Esophagus muscularis mucosa (tissue), 4 donors: ENCODE measurements around the gene DCDC2C. TPM values are rescaled to one million over a fixed set of nuclear protein-coding genes. Genes with fewer than 3 reads are reported as not detected.

Experiments
- DNase-seq: peaks from one replicate; pipeline ENCODE4 v3.0.0-alpha.2; 2017; ENCODE audit errors: extremely low spot score
- H3K27ac ChIP-seq, 4 donors: fragments of 200-600 bp; sonication (generic); replicated peaks in 1 of 4; 1 replicate in 3 of 4; 2 replicates in 1 of 4; pipeline ENCODE4 v1.5.1; 2016 to 2019; ENCODE audit warnings: mild to moderate bottlenecking in 1 of 4
- H3K27me3 ChIP-seq, 4 donors: fragments of 200-600 bp; sonication (generic); one replicate each; pipeline versions ENCODE4 v1.5.1 to v1.6.0; 2016 to 2019
- H3K36me3 ChIP-seq, 4 donors: fragments of 200-600 bp; sonication (generic); one replicate each; pipeline ENCODE4 v1.5.1; 2016 to 2019
- H3K4me1 ChIP-seq, 4 donors: fragments of 200-600 bp; sonication (generic); one replicate each; pipeline ENCODE4 v1.5.1; 2016 to 2019
- H3K4me3 ChIP-seq, 4 donors: fragments of 200-600 bp; sonication (generic); 1 replicate in 2 of 4; 2 replicates in 2 of 4; pipeline ENCODE4 v1.5.1; 2016 to 2019; ENCODE audit warnings: mild to moderate bottlenecking in 4 of 4, moderate library complexity in 1 of 4
- H3K9me3 ChIP-seq, 4 donors: fragments of 200-600 bp; sonication (generic); 1 replicate in 3 of 4; 2 replicates in 1 of 4; pipeline ENCODE4 v1.5.1; 2016 to 2019
- CTCF ChIP-seq, 3 experiments: fragments of 200-600 bp in 2 of 3; fragments of 450-650 bp in 1 of 3; sonication (generic) in 2 of 3; IDR thresholded peaks; one replicate each; pipeline ENCODE4 v1.5.1; 2017 to 2019; ENCODE audit warnings: antibody characterized with exemption in 3 of 3, mild to moderate bottlenecking in 2 of 3, moderate library complexity in 1 of 3
- EP300 ChIP-seq: sonication (generic); formaldehyde crosslinking; IDR thresholded peaks from one replicate; pipeline ENCODE4 v1.6.1; 2017; ENCODE audit warnings: antibody characterized with exemption
- POLR2A ChIP-seq: fragments of 450-650 bp; IDR thresholded peaks from one replicate; pipeline ENCODE4 v1.6.1; 2017; ENCODE audit warnings: antibody characterized with exemption, moderate library complexity, mild to moderate bottlenecking, low read depth
- POLR2AphosphoS5 ChIP-seq, 2 donors: sonication (generic); formaldehyde crosslinking; IDR thresholded peaks; one replicate each; pipeline ENCODE4 v1.6.1; 2017; ENCODE audit warnings: antibody characterized with exemption in 2 of 2
- WGBS: methylation state at CpG from one replicate; pipeline ENCODE4 v1.1.5; 2018; 5-methylcytosine and 5-hydroxymethylcytosine counted together
- intact Hi-C: fragments of 100-400 bp; cut with DNase I; formaldehyde crosslinking; loops from one replicate; pipeline ENCODE4 v1.15.1; 2023
- total RNA-seq, 4 donors: library from RNA; depleted of rRNA; stranded (reverse); fragments of >200 nt; gene quantifications; one replicate each; pipeline versions ENCODE4 v1.1.0 to v1.2.1, GENCODE V29; 2016

DCDC2C gene
- total RNA-seq, 4 donors from 2014 or later = 0.83 TPM; not detected in 3

- intact Hi-C loops = no loop called here
- H3K4me3 ChIP-seq = no peak overlapping the region
- H3K36me3 ChIP-seq = no peaks in the 10 kb centered on the region
- peaks cover 0 to 11% (median 9%) of the 10 kb centered on the region in 4 donors for H3K4me1 ChIP-seq
- H3K27me3 ChIP-seq = peaks cover 0 to 11% (median 0%) of the 10 kb centered on the region in 4 donors
- WGBS = 89% methylated on average over 8 of the region's 8 CpGs
- DNase-seq = no peak
- TF ChIP-seq POLR2A (no peak), CTCF (IDR thresholded peaks at IDR 0.05) (no peak), EP300 (no peak), POLR2AphosphoS5 (IDR thresholded peaks at IDR 0.05) (no peak)
- no peaks in the 10 kb centered on the region for H3K9me3 ChIP-seq
- H3K27ac ChIP-seq = no peak overlapping the region
Measured at GRCh38 chr2:3753561-3753960, 50.2 kb downstream of the DCDC2C start.

- no peak for TF ChIP-seq CTCF (IDR thresholded peaks at IDR 0.05)
- no peak for TF ChIP-seq POLR2A
- no peak for TF ChIP-seq EP300
- no peak for TF ChIP-seq POLR2AphosphoS5 (IDR thresholded peaks at IDR 0.05)
- Histone ChIP-seq H3K27ac (no peak overlapping the region), H3K36me3 (no peaks in the 10 kb centered on the region), H3K4me3 (no peak overlapping the region), H3K9me3 (no peaks in the 10 kb centered on the region), H3K4me1 (peaks cover 0 to 11% (median 9%) of the 10 kb centered on the region in 4 donors), H3K27me3 (peaks cover 0 to 18% (median 0%) of the 10 kb centered on the region in 4 donors)
- no peak for DNase-seq
- WGBS = 22% methylated on average over 5 of the region's 5 CpGs
- intact Hi-C loops = no loop called here
Measured at GRCh38 chr2:3754280-3754679, 50.9 kb downstream of the DCDC2C start.

- intact Hi-C loops = no loop called here
Measured at GRCh38 chr2:3754795-3755194, 51.4 kb downstream of the DCDC2C start.

GRCh38 chr2:3755277-3755676 lies 51.9 kb downstream of the DCDC2C start:
- 86% methylated on average over 3 of the region's 3 CpGs for whole genome bisulfite sequencing
- Histone ChIP-seq H3K9me3 (no peaks in the 10 kb centered on the region), H3K27ac (no peak overlapping the region), H3K36me3 (no peaks in the 10 kb centered on the region), H3K4me3 (no peak overlapping the region), H3K27me3 (peaks cover 0 to 24% (median 0%) of the 10 kb centered on the region in 4 donors), H3K4me1 (peaks cover 0 to 11% (median 9%) of the 10 kb centered on the region in 4 donors)
- intact Hi-C loops = no loop called here
- TF ChIP-seq EP300 (no peak), POLR2A (no peak), POLR2AphosphoS5 (IDR thresholded peaks at IDR 0.05) (no peak), CTCF (IDR thresholded peaks at IDR 0.05) (no peak)
- no peak for DNase-seq

More at GRCh38 chr2:3754795-3755194, 51.4 kb downstream of the DCDC2C start:
- no peak for TF ChIP-seq EP300
- no peak for TF ChIP-seq POLR2A
- TF ChIP-seq POLR2AphosphoS5 (IDR thresholded peaks at IDR 0.05) = no peak
- no peak for TF ChIP-seq CTCF (IDR thresholded peaks at IDR 0.05)
- Histone ChIP-seq H3K9me3 (no peaks in the 10 kb centered on the region), H3K27me3 (peaks cover 0 to 23% (median 0%) of the 10 kb centered on the region in 4 donors), H3K36me3 (no peaks in the 10 kb centered on the region), H3K4me3 (no peak overlapping the region), H3K4me1 (peaks cover 0 to 11% (median 9%) of the 10 kb centered on the region in 4 donors), H3K27ac (no peak overlapping the region)
- DNase-seq = no peak
- 69% methylated on average over 3 of the region's 3 CpGs for WGBS

- DNase-seq = no peak
- intact Hi-C loops = no loop called here
- Histone ChIP-seq H3K9me3 (no peaks in the 10 kb centered on the region), H3K27ac (no peak overlapping the region), H3K4me1 (peaks cover 0 to 11% (median 9%) of the 10 kb centered on the region in 4 donors), H3K27me3 (peaks cover 0 to 24% (median 0%) of the 10 kb centered on the region in 4 donors), H3K4me3 (no peak overlapping the region), H3K36me3 (no peaks in the 10 kb centered on the region)
- TF ChIP-seq POLR2AphosphoS5 (IDR thresholded peaks at IDR 0.05) (no peak), CTCF (IDR thresholded peaks at IDR 0.05) (no peak), POLR2A (no peak), EP300 (no peak)
- 67% methylated on average over 8 of the region's 8 CpGs for WGBS
Measured at GRCh38 chr2:3756306-3756705, 52.9 kb downstream of the DCDC2C start.
